DMS53 treated with DMSO at 0.1 percent for 48 hours (cell line): ENCODE data around the gene MSI2.

Experiments
- DNase-seq: peaks from one replicate; lab custom pipeline; 2025; ENCODE audit not compliant: unreplicated experiment; lab: John Stamatoyannopoulos, UW

MSI2 gene

GRCh38 chr17:57269052-57269451, 12.7 kb downstream of the MSI2 start:
- no peak for DNase-seq

DNA sequence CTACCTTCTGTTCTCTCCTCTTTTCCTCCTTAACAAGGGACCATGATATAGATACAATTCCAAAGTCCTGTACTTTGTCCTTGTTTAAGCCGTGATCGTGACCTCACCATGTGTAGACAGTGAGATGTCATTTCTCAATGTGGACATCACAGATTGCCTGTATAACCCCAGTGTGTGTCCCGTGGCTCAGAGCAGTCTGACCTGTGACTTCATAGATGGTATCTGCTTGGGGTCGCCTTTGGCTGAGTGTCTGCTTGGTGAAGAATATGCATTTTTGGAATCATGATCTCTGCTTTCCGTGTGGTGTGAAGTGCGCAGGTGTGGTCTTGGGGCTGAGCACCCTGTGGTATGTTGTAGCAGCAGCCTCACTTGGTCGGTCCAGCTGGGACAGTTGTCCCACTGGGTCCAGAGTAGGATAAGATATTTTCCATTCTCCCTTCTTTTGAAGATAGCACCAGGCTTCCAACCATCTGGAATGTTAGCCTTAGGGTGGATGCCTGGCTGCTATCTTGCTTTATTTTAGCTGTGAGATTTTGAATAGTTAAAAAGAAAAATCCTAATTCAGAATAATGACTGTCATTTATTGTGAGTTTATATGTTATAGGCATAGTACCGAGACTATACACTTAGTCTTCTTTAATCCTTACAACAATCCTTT, 13.4 kb downstream of the MSI2 start:
- no peak for DNase-seq

DNA sequence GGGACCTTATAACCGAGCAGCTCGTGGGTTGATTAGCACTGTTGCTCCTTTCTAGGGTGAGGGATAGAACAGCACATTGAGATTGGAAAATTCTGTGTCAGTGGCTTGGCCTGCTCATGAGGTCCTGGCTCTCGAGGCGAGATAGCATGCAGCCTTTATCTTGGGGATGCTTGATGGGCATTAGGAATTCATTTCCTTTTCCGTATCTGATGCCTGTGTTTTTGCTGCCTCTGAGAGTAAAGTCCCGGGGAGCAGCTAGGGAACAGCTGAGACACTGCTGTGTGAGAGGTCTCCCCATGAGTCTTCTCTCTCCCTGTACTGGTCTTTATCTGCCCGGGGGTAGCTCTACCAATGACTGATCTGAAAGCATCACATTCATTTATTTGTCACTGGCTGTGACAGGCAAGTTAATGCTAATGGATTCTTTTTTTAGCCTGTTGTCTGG, 14.5 kb downstream of the MSI2 start:
- DNase-seq, result no peak

GRCh38 chr17:57271821-57272220, 15.5 kb downstream of the MSI2 start:
- no peak for DNase-seq

DNA sequence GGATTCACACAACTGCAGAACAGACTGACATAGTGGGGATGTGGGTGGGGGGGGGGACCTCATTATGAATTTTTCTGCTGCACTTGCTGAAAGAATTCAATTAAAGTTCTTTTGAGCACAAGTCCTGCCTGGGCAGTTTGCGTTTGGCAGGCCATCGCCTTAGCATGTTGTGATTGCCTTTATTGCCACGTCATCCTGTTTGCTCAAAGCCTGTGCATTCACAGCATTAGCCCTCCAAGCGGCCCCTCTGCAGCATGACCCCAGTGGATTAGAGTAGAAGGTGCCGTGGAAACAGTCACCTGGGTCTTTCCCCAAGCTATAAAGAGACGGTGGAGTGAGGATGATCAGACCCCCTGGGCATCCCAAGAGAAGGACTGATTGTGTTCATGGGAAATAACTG, 17.2 kb downstream of the MSI2 start:
- no peak for DNase-seq

DNA sequence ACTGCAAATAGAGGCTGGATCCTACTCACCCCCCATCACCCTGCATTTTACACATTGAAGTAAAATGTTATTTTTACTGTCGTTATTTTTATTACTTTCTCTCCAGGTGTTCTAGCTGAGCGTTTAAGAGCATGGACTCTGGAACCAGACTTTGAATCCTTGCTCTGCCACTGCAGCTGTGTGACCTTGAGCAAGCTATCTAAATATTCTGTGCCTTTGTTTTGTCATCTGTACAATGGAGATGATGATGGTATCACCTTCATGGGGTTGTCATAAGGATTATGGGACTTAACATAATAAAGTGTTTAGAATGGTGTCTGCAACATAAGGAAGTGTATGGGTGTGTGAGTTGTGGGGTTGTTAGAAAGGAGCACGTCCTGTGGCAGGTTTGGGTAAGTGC, 17.8 kb downstream of the MSI2 start:
- no peak for DNase-seq

DNA sequence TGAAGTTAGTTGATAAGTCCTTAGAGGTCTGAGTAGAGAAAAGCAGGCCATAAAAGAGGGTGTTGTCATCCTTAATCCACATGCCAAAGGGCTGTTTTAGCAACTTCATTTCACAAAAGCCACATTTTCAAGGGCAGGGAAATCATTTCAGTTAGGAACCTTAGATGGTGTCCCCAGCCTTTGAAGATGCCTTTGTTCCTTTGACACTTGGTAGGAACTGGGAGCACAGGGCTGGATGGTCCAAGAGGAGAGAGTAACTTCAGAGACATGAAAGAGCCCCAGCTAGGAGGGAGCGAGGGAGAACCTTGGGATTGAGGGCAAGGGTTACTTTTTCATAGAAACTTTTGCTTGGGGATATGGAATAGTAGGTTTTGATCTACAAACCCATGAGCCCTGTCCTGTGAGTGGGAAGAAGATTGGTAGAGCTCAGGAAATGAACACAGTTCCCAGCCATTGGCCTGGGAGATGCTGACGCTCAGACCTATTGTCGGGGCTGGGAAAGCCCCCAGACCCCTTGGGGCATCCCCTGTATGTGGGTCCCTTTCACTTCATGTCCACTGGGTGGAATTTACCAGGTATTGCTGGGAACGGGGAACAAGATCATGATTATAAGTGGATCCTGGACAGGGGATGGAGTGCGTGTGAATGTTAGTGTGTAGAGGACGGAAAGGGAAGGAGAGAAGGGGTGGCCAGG, 18.9 kb downstream of the MSI2 start:
- no peak for DNase-seq

DNA sequence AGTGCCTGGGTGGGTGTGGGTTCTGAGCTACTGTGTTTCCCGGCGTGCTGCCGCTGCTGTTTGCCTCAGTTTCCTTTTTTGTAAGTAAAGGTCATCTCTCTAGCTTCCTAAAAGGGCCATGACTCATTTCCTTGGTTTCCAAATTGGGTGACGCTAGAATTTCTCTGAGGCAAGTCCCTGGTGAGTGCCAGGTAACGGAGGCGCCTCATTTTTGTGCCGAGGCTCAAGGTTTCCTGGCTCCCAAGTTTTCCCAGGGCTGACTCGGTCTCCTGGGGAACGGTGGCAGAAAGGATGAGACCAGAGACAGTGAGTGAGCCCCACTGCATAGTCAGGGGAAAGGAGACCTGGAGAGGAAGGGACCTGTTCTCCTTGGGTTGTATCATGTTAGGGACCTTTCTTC, 20.3 kb downstream of the MSI2 start:
- no peak for DNase-seq

- no peak for DNase-seq
Observed at GRCh38 chr17:57277923-57278604, 21.7 kb downstream of the MSI2 start.

DNA sequence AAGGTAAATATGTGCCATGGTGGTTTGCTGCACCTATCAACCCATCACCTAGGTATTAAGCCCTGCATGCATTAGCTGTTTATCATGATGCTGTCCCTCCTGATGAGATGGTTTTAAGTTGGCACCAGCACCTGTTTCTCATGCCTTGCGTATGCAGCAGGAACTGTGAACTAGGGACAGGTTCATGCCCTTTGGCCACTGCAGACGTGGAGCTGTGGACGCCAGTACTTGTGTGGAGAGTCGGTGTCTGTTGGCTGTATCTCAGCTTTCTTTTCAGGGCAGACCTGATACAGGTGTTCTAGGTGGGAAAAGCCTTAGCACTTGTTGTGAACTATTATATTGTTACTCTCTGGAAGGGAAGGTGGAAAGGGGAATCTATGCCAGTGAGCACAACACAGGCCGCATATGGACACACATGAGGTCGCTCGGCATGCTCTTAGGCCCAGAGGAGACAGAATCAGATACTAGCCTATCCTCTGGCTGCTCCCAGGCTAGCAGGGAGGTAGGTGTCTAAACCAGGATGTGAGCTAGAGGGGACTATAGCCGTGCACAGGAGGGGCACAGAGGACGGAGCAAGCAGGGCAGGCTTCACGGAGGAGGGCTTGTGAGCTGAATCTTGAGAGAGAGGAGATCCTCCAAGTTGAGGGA, 22.5 kb downstream of the MSI2 start:
- no peak for DNase-seq

DNA sequence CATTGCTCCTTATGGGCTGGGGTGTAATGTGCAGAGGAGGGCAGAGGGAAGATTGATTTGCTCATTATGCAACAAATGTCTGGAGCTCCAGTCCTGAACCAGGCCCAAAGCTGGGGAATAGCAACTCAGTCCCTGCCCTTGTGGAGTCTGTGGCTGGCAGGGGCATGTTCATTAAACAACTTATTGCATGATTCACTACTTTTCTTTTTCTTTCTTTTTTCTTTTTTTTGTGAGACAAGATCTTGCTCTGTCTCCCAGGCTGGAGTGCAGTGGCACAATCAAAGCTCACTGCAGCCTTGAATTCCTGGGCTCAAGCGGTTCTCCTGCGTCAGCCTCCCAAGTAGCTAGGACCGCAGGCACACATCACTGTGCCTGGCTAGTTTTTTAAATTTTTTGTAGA, 23.1 kb downstream of the MSI2 start:
- no peak for DNase-seq

DNA sequence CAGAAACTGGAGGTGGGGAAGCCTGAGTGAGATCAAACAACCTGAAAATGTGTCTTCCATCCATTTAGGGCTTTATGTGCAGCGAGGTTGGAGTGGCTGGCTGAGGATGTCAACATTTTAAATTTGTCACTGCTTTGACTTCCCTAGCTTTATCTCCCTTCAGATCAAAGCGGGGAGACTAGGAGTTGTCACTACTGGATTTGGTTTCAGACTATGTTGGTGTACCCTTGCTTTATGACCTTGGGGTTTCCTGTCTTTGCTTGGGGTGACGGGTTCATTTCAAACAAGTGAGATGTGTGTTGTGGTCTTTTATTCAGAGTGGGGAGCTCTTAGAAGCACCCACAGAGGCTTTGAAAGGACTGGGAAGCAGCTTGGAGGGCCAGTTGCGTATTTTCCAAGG, 25.6 kb downstream of the MSI2 start:
- no peak for DNase-seq

DNA sequence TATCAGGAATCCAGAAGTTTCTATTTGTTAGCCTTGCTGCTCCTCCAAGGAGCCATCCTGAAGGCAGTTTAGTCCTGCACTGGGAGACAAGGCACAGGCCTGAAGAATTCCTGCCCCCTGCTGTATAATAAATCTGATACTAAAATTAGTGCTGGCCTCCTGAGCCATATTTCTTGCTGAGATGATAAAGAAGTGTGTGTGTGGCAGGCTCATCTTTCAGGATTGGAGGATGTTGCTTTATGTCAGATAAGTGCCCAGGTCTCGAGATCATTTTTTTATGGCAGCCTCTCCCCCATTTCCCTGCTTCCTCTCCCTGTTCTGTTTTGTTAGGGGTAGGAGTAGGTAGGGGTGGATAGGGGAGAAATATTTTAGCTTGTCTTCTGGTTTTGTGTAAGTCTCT, 26.0 kb downstream of the MSI2 start:
- no peak for DNase-seq

GRCh38 chr17:57283203-57283971, 27.1 kb downstream of the MSI2 start:
- DNase-seq, result no peak

DNA sequence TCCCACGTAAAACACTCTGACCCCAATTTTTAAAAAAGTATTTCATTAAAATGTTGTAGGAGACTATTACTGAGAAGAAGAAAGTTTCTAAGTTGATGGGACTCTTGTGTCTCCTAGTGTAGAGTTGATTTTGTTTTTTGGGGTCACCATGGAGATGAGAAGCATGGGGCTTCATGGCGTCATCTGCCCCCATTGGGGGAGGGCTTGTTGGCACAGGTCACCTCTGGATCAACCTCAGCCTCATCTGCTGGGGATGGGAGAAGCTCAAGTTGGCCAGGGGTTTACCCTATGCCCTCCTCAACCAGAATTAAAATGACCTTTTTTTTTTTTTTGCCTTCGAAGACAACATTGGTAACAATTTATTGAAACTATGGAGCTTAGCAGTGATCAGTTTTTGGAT, 28.3 kb downstream of the MSI2 start:
- no peak for DNase-seq

- DNase-seq, result no peak
Observed at GRCh38 chr17:57284984-57285646, 28.8 kb downstream of the MSI2 start.

GRCh38 chr17:57285701-57286100, 29.4 kb downstream of the MSI2 start:
- DNase-seq, result no peak

- DNase-seq, result no peak
Observed at GRCh38 chr17:57286399-57287105, 30.2 kb downstream of the MSI2 start.

DNA sequence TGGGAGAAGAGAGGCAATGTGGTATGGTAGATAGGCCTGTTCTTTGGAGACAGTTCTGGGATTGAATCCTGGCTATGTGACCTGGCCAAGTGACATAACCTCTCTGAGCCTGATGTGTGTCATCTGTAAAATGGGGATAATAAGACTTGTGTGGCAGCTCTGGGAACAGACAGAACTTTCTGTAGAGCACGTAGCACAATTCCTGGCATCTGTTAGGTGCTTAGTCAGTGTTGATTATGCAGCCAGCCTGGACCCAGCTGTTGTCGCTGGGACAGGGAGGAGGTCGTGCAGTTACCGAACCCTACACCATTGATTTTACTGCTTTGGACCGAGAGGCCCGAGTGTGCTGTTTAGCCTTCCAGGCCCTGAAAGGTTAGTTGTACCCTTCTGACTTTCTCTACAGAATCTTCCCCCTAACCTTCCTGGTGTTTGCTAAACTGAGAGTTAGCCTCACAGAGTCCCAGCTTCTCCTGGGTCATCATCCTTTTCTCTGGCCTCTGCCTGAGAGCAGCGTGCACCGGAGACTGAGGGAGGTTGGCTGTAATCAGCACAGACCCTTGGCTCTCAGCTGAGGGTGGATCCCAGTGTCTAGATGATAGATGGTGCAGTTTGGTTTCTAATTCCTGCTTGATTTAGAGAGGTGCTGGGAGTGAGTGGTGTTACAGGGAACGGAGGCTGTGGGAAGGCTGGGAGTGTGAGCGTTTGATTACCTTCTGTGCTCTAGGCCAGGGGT, 31.9 kb downstream of the MSI2 start:
- no peak for DNase-seq
